ENCODE results near the gene RPL32. TPM values are rescaled to one million over a fixed set of nuclear protein-coding genes. Genes with fewer than 3 reads are reported as not detected.

The RPL32 gene
- total and polyA plus RNA-seq, 5 donors, result 993 to 1,539 (median 1,038) TPM

DNA sequence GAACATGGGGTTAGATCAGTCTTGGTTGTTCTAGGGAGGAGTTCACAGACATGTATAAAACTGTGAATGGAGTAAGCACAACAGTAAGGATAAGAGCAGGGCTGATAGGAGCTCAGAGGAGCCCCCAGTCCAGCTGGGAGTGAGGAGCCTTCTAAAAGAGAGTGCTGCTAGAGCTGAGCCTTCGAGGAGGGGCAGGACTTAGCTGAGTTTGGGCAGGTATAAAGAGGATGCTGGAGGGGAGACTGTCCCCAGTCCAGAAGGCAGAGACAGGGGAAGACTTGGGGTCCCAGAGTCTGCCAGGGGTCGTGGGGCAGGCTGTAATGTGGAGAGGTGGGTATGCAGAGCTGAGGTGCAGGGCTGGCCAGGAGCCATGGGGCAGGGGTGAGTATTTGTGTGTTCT, 32.8 kb downstream of the RPL32 start:
- Histone ChIP-seq H3K4me1 (ENCODE audit: control insufficient read depth, insufficient read depth, low read length) (no peaks in the 10 kb centered on the region), H3K9me3 (ENCODE audit: control insufficient read depth, low read length) (no peaks in the 10 kb centered on the region), H3K27me3 (ENCODE audit: control insufficient read depth, insufficient read depth) (no peaks in the 10 kb centered on the region), H3K4me3 (ENCODE audit: low read length) (no peak overlapping the region), H3K27ac (ENCODE audit: low read length) (no peak overlapping the region)
- no peak for ATAC-seq
- DNase-seq, result no peak
- 72% methylated on average over 2 of the region's 2 CpGs for WGBS
- intact Hi-C loops (cut with DNase I), result no loop called here

DNA sequence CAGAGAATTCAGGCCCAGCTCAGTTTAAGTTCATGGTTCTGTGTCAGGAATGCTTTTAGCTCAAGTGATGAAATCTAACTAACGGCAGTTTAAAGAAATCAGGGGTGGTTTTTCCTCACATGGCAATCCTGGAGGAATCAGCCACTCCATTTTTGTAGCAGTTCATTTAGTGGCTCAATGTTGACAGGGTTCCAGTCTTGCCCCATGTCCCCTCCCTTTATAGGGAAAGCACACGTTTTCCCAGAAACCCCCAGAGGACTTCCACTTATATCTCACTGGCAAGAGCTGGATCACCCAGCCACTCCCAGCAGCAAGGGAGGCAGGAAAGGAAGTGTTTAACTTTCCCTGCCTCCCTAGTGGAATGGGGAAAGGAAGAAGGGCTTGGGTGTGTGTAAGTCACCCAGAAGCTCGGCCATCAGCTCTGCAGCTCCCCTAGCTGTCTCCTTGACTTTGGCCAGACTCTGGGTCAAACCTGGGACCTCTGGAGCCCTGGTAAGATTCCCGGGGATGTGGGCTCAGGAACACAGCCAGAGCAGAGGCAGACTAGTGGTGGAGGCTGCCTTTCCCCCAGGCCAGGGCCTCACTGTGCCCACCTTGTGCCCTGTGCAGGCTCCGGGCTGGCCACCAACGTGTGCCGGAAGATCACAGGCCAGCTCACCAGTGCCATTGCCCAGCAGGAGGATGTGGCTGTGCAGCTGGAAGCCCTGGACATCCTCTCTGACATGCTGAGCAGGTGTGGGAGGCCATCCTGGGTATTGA, 33.6 kb downstream of the RPL32 start:
- 67% methylated on average over 7 of the region's 7 CpGs for WGBS
- Histone ChIP-seq H3K4me3 (ENCODE audit: low read length) (no peak overlapping the region), H3K27me3 (ENCODE audit: control insufficient read depth, insufficient read depth) (no peaks in the 10 kb centered on the region), H3K4me1 (ENCODE audit: control insufficient read depth, insufficient read depth, low read length) (no peaks in the 10 kb centered on the region), H3K27ac (ENCODE audit: low read length) (no peak overlapping the region), H3K9me3 (ENCODE audit: control insufficient read depth, low read length) (no peaks in the 10 kb centered on the region)
- ATAC-seq (no peak), DNase-seq (no peak)
- intact Hi-C loops (cut with DNase I), result no loop called here

DNA sequence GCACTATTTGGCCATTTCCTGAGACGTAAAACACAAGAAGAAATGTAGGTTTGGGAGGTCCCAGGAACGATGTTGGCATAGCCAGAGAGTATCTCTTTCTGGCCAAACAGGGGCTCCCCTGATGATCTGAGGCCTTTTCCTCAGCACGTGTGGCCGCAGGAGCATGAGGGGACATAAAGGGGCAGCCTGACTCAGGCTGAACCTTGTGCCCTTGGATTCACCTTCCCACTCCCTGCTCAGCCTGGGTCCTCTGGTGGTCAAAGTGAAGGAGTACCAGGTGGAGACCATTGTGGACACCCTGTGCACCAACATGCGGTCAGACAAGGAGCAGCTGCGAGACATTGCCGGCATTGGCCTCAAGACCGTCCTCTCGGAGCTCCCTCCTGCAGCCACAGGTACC, 34.3 kb downstream of the RPL32 start:
- no peaks in the 10 kb centered on the region for H3K27me3 ChIP-seq (ENCODE audit: control insufficient read depth, insufficient read depth)
- DNase-seq, result no peak
- H3K4me3 ChIP-seq (ENCODE audit: low read length), result no peak overlapping the region
- ATAC-seq, result no peak
- intact Hi-C loops (cut with DNase I), result no loop called here
- H3K27ac ChIP-seq (ENCODE audit: low read length), result peak overlapping the region; percentile 71
- no peaks in the 10 kb centered on the region for H3K4me1 ChIP-seq (ENCODE audit: control insufficient read depth, insufficient read depth, low read length)
- no peaks in the 10 kb centered on the region for H3K9me3 ChIP-seq (ENCODE audit: control insufficient read depth, low read length)
- 92% methylated on average over 9 of the region's 9 CpGs for WGBS

DNA sequence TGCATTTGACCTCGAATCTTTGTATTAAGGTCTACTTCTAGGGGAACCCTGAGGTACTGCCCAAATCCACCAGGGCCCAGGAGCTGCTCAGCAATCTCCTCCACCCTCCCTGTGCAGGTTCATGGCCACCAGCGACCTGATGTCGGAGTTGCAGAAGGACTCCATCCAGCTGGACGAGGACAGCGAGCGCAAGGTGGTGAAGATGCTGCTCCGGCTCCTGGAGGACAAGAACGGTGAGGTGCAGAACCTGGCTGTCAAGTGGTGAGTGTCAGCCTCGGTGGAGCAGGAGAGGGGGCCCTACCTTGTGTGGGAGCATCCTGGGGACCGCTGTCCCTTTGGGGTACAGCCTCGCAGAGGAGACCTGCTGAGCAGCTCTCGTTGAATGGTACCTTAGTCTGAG, 38.0 kb downstream of the RPL32 start:
- intact Hi-C loops (cut with DNase I), result no loop called here
- DNase-seq, result no peak
- Histone ChIP-seq H3K4me1 (ENCODE audit: control insufficient read depth, insufficient read depth, low read length) (no peaks in the 10 kb centered on the region), H3K27me3 (ENCODE audit: control insufficient read depth, insufficient read depth) (no peaks in the 10 kb centered on the region), H3K4me3 (ENCODE audit: low read length) (no peak overlapping the region), H3K27ac (ENCODE audit: low read length) (no peak overlapping the region), H3K9me3 (ENCODE audit: control insufficient read depth, low read length) (no peaks in the 10 kb centered on the region)
- WGBS, result 97% methylated on average over 12 of the region's 12 CpGs
- no peak for ATAC-seq

DNA sequence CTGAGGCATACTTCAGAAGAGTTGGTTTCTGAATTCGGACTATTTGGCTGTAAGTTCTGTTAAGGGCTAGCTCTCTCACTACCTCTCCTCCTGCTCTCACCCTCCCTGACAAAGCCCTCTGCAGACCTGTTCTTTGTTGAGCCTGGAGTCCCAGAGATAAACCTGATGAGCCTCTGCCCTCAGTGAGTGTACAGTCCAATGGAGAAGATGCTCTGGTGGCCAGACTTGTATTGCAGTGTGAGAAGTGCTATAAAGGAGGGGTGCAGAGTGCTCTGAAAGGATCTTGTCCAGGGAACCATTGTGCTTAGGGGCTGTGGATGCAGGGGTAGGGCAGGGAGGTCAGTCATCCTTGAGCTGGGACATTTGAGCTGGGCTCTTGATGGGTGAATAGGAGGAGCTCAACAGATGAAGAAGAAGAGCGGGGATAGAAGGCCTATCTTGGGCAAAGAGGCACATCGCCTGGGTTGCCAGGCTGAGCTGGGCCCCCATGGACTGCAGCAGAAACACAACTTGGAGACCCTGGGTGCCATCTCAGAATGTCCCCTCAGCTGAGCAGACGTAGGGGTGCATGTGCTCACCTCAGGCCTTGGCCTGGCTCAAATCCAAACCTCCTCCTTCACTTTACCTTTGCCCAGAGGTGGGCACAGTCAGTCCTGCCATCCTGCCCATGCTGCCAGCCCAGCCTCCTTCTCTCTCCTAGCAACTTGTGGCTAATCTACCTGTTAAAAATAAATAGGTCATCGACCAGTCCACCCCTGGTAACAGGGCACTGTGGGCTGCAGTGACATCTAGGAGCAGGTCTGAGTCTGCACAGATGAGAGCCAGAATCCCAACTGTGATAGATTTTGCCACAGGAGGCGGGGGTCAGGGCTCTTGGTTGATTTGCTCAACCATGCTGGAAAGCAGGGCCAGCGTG, 41.6 kb downstream of the RPL32 start:
- Histone ChIP-seq H3K27ac (ENCODE audit: low read length) (peak overlapping the region; percentile 47), H3K4me3 (ENCODE audit: low read length) (no peak overlapping the region), H3K4me1 (ENCODE audit: control insufficient read depth, insufficient read depth, low read length) (no peaks in the 10 kb centered on the region), H3K27me3 (ENCODE audit: control insufficient read depth, insufficient read depth) (no peaks in the 10 kb centered on the region), H3K9me3 (ENCODE audit: control insufficient read depth, low read length) (no peaks in the 10 kb centered on the region)
- intact Hi-C loops (cut with DNase I), result no loop called here
- ATAC-seq (no peak), DNase-seq (no peak)
- 81% methylated on average over 7 of the region's 7 CpGs for WGBS

DNA sequence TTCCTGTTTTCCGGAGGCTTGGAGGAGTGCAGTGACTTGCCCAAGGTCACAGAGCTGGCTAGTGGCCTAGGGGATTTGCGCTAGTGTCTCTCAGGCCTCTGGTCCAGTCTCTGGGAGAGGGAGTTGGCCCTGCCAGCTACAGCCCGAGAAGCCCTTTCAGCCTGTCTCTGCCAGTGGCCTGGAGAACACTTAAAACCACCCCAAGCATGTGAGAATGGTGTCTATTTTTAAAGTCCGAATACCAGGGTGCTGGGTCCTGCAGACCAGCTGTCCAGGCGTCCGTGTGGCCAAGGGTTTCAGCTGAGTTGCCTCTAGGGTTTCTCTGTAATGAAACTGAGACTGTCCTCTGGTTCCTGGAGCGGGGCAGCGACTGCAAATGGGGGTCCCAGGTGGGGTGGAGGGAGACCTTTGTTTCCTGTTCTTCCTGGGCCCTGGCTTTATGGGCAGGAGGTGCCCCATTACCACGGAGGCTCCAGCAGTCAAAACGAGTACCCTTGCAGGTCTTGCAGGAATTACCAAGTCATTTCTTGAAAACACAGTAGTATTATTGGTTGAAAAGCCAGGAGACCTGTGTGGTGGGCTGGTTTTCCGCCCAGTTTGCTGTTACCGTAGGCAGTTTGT, 42.7 kb downstream of the RPL32 start:
- Histone ChIP-seq H3K4me3 (ENCODE audit: low read length) (peak overlapping the region; percentile 1), H3K9me3 (ENCODE audit: control insufficient read depth, low read length) (no peaks in the 10 kb centered on the region), H3K4me1 (ENCODE audit: control insufficient read depth, insufficient read depth, low read length) (no peaks in the 10 kb centered on the region), H3K27ac (ENCODE audit: low read length) (peak overlapping the region; percentile 84), H3K27me3 (ENCODE audit: control insufficient read depth, insufficient read depth) (no peaks in the 10 kb centered on the region)
- WGBS, result 53% methylated on average over 12 of the region's 12 CpGs
- intact Hi-C loops (cut with DNase I), result no loop called here
- peak; percentile 33 to 58 for ATAC-seq
- peak in 2 of 3 donors; percentile 70 to 77 for DNase-seq

DNA sequence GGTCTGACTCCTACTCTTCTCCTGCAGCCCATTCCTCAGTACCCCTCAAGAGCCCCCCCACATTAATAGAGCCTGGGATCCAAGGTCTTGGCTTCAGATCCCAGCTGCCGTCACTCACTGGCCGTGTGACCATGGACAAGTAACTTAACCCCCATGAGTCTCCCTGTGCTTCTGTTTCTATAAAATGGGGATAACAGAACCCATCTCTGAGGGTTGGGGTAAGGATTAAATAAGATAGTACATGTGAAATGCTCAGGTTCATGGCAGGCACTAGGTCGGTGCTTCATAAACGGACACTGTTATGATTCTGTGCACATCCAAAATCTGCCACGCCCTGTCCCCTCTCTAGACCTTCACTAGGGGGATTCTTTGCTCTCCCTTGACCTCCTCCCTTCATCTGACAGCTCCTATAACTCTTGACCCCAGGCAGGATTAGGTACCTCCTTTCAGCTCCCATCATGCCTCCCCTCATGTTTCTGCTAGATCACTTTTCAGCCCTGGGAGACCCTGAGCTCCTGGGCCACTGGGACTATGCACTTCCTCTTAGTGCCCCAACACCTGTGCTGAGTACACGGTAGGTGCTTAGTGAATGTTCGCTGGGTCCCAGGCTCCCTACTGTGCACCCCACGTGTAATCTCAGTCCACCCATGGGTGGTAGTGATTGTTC, 43.3 kb downstream of the RPL32 start:
- intact Hi-C loops (cut with DNase I), result no loop called here
- no peak for ATAC-seq
- Histone ChIP-seq H3K27me3 (ENCODE audit: control insufficient read depth, insufficient read depth) (no peaks in the 10 kb centered on the region), H3K4me3 (ENCODE audit: low read length) (peak overlapping the region; percentile 56), H3K27ac (ENCODE audit: low read length) (peak overlapping the region; percentile 84), H3K9me3 (ENCODE audit: control insufficient read depth, low read length) (no peaks in the 10 kb centered on the region), H3K4me1 (ENCODE audit: control insufficient read depth, insufficient read depth, low read length) (no peaks in the 10 kb centered on the region)
- WGBS, result 54% methylated on average over 8 of the region's 8 CpGs
- no peak for DNase-seq

DNA sequence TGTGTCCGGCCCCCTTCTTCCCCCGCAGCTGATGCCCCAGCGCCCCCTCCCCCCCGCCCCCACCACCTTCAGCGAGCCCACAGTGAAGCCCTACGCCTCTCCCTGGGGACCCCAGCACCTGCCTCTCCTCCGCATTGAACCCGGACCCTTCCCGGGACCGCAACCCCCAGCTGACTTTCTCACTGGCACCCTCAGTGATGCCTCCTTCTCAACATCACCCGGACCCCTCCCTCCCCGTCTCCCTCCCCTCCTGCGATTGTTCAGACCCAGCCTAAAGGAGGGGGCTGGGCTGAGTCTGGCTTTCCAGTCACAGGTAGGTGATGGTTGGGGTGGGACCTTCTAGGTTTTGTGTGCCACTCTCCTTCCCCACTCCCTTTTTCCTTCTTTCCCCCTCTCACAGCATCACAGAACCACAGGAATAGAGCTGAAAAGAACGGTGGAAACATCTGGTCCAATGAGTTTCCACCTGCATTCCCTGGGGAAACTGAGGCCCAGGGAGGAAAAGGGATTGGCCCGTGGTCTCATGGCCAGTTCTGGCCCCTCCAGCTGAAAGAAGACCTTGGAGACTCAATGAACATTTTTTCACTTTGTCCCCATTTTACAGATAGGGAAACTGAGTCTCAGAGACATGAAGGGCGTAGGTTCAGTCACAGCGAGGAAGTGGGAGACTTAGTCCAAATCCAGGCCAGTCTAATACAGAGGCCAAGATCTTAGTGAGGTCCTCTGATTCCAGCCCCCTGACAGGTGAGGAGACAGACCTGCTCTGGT, 44.1 kb downstream of the RPL32 start:
- Histone ChIP-seq H3K27me3 (ENCODE audit: control insufficient read depth, insufficient read depth) (no peaks in the 10 kb centered on the region), H3K9me3 (ENCODE audit: control insufficient read depth, low read length) (no peaks in the 10 kb centered on the region), H3K4me1 (ENCODE audit: control insufficient read depth, insufficient read depth, low read length) (no peaks in the 10 kb centered on the region), H3K4me3 (ENCODE audit: low read length) (peak overlapping the region; percentile 56), H3K27ac (ENCODE audit: low read length) (peak overlapping the region; percentile 98)
- intact Hi-C loops (cut with DNase I), result no loop called here
- DNase-seq (no peak), ATAC-seq (peak; percentile 4)
- 37% methylated on average over 17 of the region's 17 CpGs for WGBS

DNA sequence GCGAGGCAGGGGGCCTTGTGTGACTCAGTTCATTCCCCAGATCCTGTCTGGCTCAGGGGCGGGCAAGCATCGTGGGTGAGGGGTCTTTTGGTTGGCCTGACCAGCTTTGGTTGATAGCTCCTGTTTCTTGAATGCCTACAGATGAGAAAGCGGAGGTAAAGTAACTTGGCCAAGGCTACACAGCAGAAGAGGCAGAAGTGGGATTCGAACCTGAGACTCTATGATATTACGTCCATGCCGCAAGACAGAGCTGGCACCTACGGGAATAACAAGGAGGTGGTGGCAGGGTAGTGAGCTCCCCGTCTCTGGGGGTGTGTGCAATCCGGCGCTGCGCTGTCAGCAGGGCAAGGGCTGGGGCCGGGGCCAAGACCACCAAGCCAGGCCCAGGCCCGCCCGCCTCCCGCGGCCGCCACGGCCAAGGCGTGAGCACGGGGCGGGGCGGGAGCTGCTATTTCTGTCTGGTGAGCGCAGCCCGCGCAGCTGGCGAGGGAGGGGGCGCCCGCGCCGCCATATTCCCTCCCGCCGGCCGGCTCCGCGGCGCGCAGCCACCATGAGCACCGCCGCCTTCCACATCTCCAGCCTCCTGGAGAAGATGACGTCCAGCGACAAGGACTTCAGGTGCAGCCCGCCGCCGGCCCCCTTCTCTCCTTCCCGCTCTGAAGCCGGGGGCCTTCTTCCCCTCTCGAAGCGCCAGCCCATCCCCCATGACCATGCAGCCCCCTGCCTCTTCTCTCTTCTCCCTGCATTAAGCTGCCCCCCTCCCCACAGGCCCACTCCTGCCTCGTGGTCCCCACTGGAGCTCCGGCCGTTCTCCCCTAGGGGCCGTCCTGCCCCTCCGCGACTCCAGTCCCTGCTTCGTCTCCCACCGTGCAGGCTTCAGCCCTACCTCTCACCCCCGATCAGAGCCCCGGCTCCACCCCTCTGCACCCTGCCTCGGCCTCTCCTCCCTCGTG, 44.9 kb downstream of the RPL32 start, which contains the start of gene CAND2:
Gene CAND2 (plus strand): TSS at position 510 of the 953 bp plus-strand sequence. CDS start 41 bp downstream, at position 551.
- H3K4me3 ChIP-seq (ENCODE audit: low read length), result peak within 1 kb of the TSS; percentile 56
- H3K9me3 ChIP-seq (ENCODE audit: control insufficient read depth, low read length), result no peaks in the 10 kb centered on the region
- H3K4me1 ChIP-seq (ENCODE audit: control insufficient read depth, insufficient read depth, low read length), result no peaks in the 10 kb centered on the region
- H3K27me3 ChIP-seq (ENCODE audit: control insufficient read depth, insufficient read depth), result no peaks in the 10 kb centered on the region
- peak within 1 kb of the TSS; percentile 98 for H3K27ac ChIP-seq (ENCODE audit: low read length)
- peak; percentile 77 to 93 (median 92) for DNase-seq
- intact Hi-C loops (cut with DNase I), result no loop called here
- peak; percentile 91 for ATAC-seq
- WGBS, result 6% methylated on average over 61 of the region's 61 CpGs
